Stimulated activated naive CD8-positive, alpha-beta T cell treated with anti-CD3 and anti-CD28 coated beads, Interleukin-15, amount 100 ng/mL, for 72 hours (primary cell): ENCODE measurements around the gene HK2.
"Not testable (repeated sequence)": the region's sequence is repeated elsewhere in the genome, so short reads cannot be mapped to it uniquely, and the experiment has no call there.

ENCODE experiments used
- ATAC-seq: fragments of 150-1000 bp; cut with Tn5 transposase; 2 replicates; pipeline ENCODE4 v1.10.0; 2021; ENCODE audit warnings: mild to moderate bottlenecking, moderate library complexity
- DNase-seq, 2 donors: peaks; one replicate each; pipeline ENCODE4 v3.0.0; 2021 to 2022
- H3K27ac Mint-ChIP-seq, 2 donors: one replicate each; pipeline ENCODE4 v1.8.0; 2022; ENCODE audit warnings: mild to moderate bottlenecking in 2 of 2, mixed read lengths in 2 of 2, moderate library complexity in 2 of 2
- H3K27me3 Mint-ChIP-seq: one replicate; pipeline ENCODE4 v1.8.0; 2022; ENCODE audit warnings: mixed read lengths
- H3K4me1 Mint-ChIP-seq: one replicate; pipeline ENCODE4 v1.8.0; 2022; ENCODE audit warnings: mild to moderate bottlenecking, mixed read lengths
- H3K4me3 Mint-ChIP-seq, 2 donors: one replicate each; pipeline ENCODE4 v1.8.0; 2022; ENCODE audit warnings: mild to moderate bottlenecking in 2 of 2, mixed read lengths in 2 of 2, moderate library complexity in 1 of 2
- H3K9me3 Mint-ChIP-seq, 2 donors: one replicate each; pipeline ENCODE4 v1.8.0; 2022; ENCODE audit warnings: mixed read lengths in 2 of 2

The HK2 gene

GRCh38 chr2:74824679-74825078, 9.2 kb upstream of the HK2 start:
- no peaks in the 10 kb centered on the region for H3K4me1 Mint-ChIP-seq
- ATAC-seq, result no peak
- H3K27ac Mint-ChIP-seq, result no peak overlapping the region
- H3K9me3 Mint-ChIP-seq, result no peaks in the 10 kb centered on the region
- no peak overlapping the region for H3K4me3 Mint-ChIP-seq
- DNase-seq, result no peak
- no peaks in the 10 kb centered on the region for H3K27me3 Mint-ChIP-seq

DNA sequence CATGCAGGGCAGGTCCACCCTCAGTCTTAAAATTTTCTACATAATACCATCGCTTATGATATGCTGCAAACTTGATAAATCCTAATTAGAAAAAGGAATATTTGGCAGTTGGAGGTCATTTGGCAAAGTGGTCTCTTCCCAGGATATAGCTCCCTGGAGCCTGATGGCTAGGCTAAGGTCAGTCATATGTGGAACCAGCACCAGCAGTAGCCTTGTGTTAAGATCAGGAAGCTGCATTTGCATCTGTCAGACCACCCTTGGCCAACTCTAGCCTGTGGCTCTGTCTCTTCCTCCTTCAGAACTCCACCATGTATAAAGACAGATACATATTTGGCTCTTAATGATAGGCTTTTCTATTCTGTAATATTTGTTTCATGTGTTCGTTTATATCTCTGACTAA, 5.4 kb upstream of the HK2 start:
- Mint-ChIP-seq H3K4me3 (no peak overlapping the region), H3K27me3 (no peaks in the 10 kb centered on the region), H3K27ac (no peak overlapping the region), H3K4me1 (peaks cover 20% of the 10 kb centered on the region), H3K9me3 (no peaks in the 10 kb centered on the region)
- DNase-seq (no peak), ATAC-seq (no peak)

DNA sequence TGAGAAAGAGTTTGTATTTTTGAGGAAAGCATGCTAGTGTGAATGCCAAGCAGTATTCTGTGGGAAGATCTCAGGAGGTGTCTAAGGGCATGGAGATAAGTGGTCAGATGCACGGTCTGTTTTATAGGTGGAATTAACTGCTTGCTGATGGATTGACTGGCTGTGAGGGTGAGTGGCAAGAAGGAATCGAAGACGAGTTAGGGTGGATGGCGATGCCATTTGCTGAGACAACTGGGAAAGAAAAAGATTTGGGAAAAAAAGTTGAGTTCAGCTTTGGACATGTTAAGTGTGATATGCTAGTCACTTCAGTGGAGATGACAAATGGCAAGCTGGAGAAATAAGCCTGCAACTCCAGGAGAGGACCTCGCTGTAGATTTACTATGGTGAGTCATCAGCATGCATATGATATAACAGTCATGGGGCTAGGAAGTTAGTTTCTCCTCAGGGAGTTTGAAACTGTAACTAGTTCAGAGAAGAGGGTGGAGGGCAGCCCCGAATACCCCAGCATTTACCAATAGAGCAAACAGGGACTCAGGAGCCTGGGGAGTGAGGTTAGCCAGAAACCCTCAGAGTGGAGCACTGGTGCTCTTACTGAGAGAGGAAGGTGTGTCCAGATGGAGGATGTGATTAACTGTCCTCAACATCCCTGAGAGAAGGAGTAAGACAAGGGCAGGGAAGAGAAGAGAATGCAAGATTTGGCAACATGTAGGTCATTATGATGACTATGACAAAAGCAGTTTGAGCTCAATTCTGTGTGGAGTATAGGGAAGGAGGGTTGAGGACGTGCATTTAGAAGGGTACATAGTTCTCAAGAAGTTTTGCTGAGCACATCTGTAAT, 2.0 kb upstream of the HK2 start:
- peak overlapping the region in 1 of 2 donors; percentile 10 for H3K4me3 Mint-ChIP-seq
- no peak for ATAC-seq
- no peak for DNase-seq
- no peak overlapping the region for H3K27ac Mint-ChIP-seq
- H3K27me3 Mint-ChIP-seq, result no peaks in the 10 kb centered on the region
- H3K4me1 Mint-ChIP-seq, result peaks cover 36% of the 10 kb centered on the region
- no peaks in the 10 kb centered on the region for H3K9me3 Mint-ChIP-seq

GRCh38 chr2:74834234-74834791, 386 bp downstream of the HK2 start:
- peaks cover 60% of the 10 kb centered on the region for H3K4me1 Mint-ChIP-seq
- not testable (repeated sequence) for H3K9me3 Mint-ChIP-seq
- H3K27ac Mint-ChIP-seq, result peak overlapping the region; percentile 96

GRCh38 chr2:74834792-74835755, 1.1 kb downstream of the HK2 start:
- Mint-ChIP-seq H3K9me3 (no peaks in the 10 kb centered on the region), H3K4me3 (peak overlapping the region; percentile 83 to 94), H3K27ac (peak overlapping the region; percentile 87 to 88), H3K4me1 (peaks cover 65% of the 10 kb centered on the region), H3K27me3 (no peaks in the 10 kb centered on the region)
- ATAC-seq (peak; percentile 72), DNase-seq (peak; percentile 74 to 76)

More at GRCh38 chr2:74834234-74834791, 386 bp downstream of the HK2 start:
- peak overlapping the region; percentile 83 to 94 for H3K4me3 Mint-ChIP-seq
- not testable (repeated sequence) for H3K27me3 Mint-ChIP-seq
- ATAC-seq (peak; percentile 52), DNase-seq (peak in 1 of 2 donors; percentile 62)

DNA sequence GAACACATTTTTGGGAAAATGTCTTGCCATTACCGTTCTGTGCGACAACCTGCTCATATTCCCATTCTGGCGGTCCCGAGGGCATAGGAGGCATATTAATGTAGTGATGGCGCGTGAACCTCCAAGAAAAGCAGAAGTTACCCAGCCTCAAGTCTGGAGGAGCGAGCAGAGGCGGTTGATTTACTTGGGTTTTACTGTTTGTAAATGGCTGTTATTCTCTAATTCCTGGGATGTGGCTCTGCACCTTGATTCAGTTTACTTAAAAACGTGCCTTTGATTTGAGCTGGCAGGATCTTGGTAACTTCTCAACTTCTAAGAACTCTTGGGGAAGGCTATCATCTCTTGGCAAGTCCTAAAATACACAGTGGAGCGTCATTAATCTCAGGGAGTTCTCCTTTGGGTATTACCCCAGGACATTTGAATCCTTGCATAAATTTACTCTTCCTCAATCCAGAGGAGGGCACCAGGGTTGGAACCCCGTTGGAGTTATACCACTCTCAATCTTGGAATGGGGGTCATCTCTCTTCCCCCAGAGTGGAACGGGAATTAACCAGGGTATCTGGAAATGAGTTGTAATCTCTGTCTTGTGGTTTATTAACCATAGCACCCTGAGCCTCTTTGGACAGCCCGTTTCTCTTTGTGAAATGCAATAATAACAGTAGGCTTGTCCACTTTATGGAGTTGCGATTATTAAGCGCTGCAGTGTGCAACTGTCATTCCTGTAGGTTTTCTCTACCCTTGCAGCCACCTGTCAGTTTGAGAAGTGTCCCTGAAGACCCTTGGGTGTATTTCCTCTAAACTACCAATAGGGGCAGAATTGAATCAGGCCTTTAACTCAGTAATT, 2.1 kb downstream of the HK2 start:
- Mint-ChIP-seq H3K27me3 (no peaks in the 10 kb centered on the region), H3K27ac (peak overlapping the region; percentile 47 to 87), H3K4me3 (peak overlapping the region; percentile 83 to 94), H3K4me1 (peaks cover 75% of the 10 kb centered on the region), H3K9me3 (no peaks in the 10 kb centered on the region)
- peak in 1 of 2 donors; percentile 26 for DNase-seq
- no peak for ATAC-seq

DNA sequence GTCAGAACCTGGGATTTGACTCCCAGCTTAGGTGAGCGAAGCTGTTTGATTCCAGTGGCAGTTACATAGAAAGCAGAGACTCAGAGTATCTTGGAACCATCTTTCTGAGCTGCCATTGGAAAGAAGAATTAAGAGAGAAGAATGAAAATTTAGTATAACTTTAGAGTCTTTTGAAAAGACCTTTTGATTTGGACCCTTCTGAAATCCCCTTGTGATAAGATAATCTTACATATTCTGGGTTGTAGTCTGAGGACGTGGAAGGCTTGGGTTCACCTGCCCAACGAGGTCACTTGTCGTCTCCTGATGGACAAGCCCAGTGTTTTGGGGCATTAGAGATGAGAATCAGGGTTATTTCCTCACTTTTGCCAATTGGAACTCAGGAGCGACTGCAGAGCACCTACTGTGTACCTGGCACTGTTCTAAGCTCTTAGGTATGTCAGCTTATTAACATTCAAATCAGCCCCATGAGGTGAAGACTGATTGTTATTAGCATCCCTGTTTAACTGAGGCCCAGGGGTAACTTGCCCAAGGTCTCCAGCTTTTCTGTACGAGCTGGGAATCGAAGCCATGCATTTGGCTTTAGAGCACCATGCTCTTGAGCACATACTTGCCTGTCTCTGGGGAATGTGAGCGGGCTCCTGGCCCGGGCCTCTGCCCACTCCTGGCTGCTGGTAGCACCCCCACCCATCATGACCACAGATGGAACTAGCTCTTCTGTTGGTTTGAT, 2.9 kb downstream of the HK2 start:
- no peak for ATAC-seq
- H3K9me3 Mint-ChIP-seq, result no peaks in the 10 kb centered on the region
- DNase-seq, result no peak
- H3K4me1 Mint-ChIP-seq, result peaks cover 78% of the 10 kb centered on the region
- no peaks in the 10 kb centered on the region for H3K27me3 Mint-ChIP-seq
- peak overlapping the region; percentile 83 to 94 for H3K4me3 Mint-ChIP-seq
- no peak overlapping the region for H3K27ac Mint-ChIP-seq

DNA sequence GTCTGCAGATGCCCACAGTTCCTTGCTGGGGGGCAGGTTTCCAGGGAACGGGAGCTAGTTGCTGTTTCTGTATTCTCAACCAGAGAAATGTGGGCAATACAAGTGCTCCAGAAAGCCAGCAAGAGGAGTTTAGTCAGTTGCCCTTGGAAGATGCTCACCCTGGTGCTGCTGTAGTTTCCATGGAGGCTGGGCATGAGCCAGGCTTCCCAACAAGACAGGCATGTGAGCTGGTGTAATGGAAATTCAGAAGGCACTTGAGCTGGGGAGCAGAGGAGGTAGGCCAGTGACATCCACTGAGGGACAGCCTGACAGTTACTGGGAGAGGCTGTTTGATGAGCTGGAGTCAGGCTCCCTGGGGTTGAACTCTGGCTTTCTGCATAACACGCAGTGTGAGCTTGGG, 7.7 kb downstream of the HK2 start:
- ATAC-seq, result no peak
- no peaks in the 10 kb centered on the region for H3K9me3 Mint-ChIP-seq
- H3K4me1 Mint-ChIP-seq, result peaks cover 95% of the 10 kb centered on the region
- H3K27me3 Mint-ChIP-seq, result no peaks in the 10 kb centered on the region
- H3K27ac Mint-ChIP-seq, result peak overlapping the region in 1 of 2 donors; percentile 61
- H3K4me3 Mint-ChIP-seq, result peak overlapping the region; percentile 27 to 64
- no peak for DNase-seq

- H3K9me3 Mint-ChIP-seq, result no peaks in the 10 kb centered on the region
- DNase-seq, result no peak
- H3K27me3 Mint-ChIP-seq, result no peaks in the 10 kb centered on the region
- peak overlapping the region; percentile 77 to 80 for H3K4me3 Mint-ChIP-seq
- peaks cover 95% of the 10 kb centered on the region for H3K4me1 Mint-ChIP-seq
- no peak overlapping the region for H3K27ac Mint-ChIP-seq
- no peak for ATAC-seq
Measured at GRCh38 chr2:74843433-74843832, 9.5 kb downstream of the HK2 start.

GRCh38 chr2:74843899-74844298, 10.0 kb downstream of the HK2 start:
- Mint-ChIP-seq H3K9me3 (no peaks in the 10 kb centered on the region), H3K27ac (peak overlapping the region; percentile 84 to 93), H3K4me1 (peaks cover 95% of the 10 kb centered on the region), H3K4me3 (peak overlapping the region; percentile 77 to 80), H3K27me3 (no peaks in the 10 kb centered on the region)
- ATAC-seq (peak; percentile 94), DNase-seq (peak; percentile 30 to 50)

- Mint-ChIP-seq H3K27me3 (no peaks in the 10 kb centered on the region), H3K4me3 (no peak overlapping the region), H3K27ac (no peak overlapping the region), H3K4me1 (peaks cover 96% of the 10 kb centered on the region), H3K9me3 (no peaks in the 10 kb centered on the region)
- ATAC-seq (no peak), DNase-seq (no peak)
Measured at GRCh38 chr2:74844752-74845151, 10.8 kb downstream of the HK2 start.

- Mint-ChIP-seq H3K27me3 (no peaks in the 10 kb centered on the region), H3K9me3 (no peaks in the 10 kb centered on the region), H3K27ac (peak overlapping the region in 1 of 2 donors; percentile 89), H3K4me1 (peaks cover 98% of the 10 kb centered on the region), H3K4me3 (peak overlapping the region in 1 of 2 donors; percentile 64)
- ATAC-seq (no peak), DNase-seq (peak in 1 of 2 donors; percentile 28)
Measured at GRCh38 chr2:74845217-74845751, 11.4 kb downstream of the HK2 start.

DNA sequence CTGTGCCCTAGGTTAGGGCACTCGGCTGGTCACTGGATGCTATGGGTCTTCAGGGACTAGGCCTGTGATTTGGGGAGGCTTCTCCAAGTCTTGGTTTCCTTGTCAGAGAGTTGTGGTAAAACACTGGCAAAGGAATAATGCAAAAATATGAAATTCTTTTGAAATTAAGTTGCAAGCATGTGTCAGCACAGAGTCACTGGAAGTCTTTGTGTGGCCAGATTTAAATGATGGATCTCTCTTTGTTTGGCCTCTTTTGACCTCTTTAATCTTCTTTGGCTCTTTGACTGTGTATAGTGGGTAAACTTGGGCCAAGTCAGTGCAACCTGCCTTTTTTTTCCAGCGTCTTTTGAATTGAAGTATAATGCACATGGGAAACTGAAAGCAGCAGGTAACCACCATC, 12.1 kb downstream of the HK2 start:
- ATAC-seq, result no peak
- Mint-ChIP-seq H3K4me1 (peaks cover 98% of the 10 kb centered on the region), H3K27ac (no peak overlapping the region), H3K27me3 (no peaks in the 10 kb centered on the region), H3K4me3 (peak overlapping the region in 1 of 2 donors; percentile 31), H3K9me3 (no peaks in the 10 kb centered on the region)
- DNase-seq, result no peak

DNA sequence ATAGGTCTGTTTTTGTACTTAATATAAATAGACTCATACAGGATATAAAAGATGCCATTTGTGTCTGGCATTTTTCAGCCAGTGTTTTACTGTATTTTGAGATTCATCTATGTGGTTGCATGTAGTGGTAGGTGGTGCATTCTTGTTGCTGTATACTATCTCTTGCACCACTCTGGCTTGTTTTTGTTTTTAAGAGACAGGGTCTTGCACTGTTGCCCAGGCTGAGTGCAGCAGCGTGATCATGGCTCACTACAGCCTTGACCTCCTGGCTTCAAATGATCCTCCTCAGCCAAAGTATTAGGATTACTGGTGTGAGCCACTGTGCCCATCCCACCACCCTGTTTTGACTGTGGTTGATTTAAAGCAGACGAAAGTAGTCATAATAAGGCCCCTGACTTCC, 12.6 kb downstream of the HK2 start:
- no peaks in the 10 kb centered on the region for H3K9me3 Mint-ChIP-seq
- H3K4me1 Mint-ChIP-seq, result peaks cover 95% of the 10 kb centered on the region
- DNase-seq (no peak), ATAC-seq (no peak)
- H3K4me3 Mint-ChIP-seq, result no peak overlapping the region
- H3K27ac Mint-ChIP-seq, result peak overlapping the region in 1 of 2 donors; percentile 30
- no peaks in the 10 kb centered on the region for H3K27me3 Mint-ChIP-seq
